ENCODE results near the gene TLCD4. TPM values are rescaled to one million over a fixed set of nuclear protein-coding genes. Genes with fewer than 3 reads are reported as not detected.
A peak's percentile ranks its signal among the peaks of the same experiment; 100 is the strongest.

TLCD4 gene
- total RNA-seq, 1 experiment from 2014 or later = 1.8 TPM

- Histone ChIP-seq H2BK12ac (ENCODE audit: insufficient read length, low read depth, low read length) (no peak overlapping the region), H3K27ac (ENCODE audit: insufficient read length, low read depth, low read length) (no peak overlapping the region), H3K9ac (ENCODE audit: extremely low read depth, insufficient read length, low read length) (no peak overlapping the region), H2AK5ac (ENCODE audit: insufficient read length, low read length) (no peak overlapping the region), H4K91ac (ENCODE audit: insufficient read length, low read depth, low read length) (no peak overlapping the region), H3K56ac (ENCODE audit: insufficient read length, low read depth, low read length) (no peak overlapping the region), H3K4me1 (ENCODE audit: insufficient read depth, low read length) (no peaks in the 10 kb centered on the region), H3K9me3 (ENCODE audit: control insufficient read depth, low read depth, low read length) (no peaks in the 10 kb centered on the region), H4K5ac (ENCODE audit: insufficient read length, low read depth, low read length) (no peak overlapping the region), H2BK20ac (ENCODE audit: low read depth, low read length, poor library complexity, severe bottlenecking) (no peak overlapping the region), H2AFZ (ENCODE audit: low read length) (no peak overlapping the region), H4K20me1 (ENCODE audit: control insufficient read depth, insufficient read depth, insufficient read length) (no peaks in the 10 kb centered on the region), H3K14ac (ENCODE audit: insufficient read depth, low read length) (no peak overlapping the region), H3K27me3 (ENCODE audit: insufficient read depth, low read length) (no peaks in the 10 kb centered on the region), H2BK5ac (ENCODE audit: insufficient read length, low read length) (no peak overlapping the region), H3K79me2 (ENCODE audit: insufficient read depth, low read length) (no peaks in the 10 kb centered on the region), H2BK15ac (ENCODE audit: low read depth, low read length) (no peak overlapping the region), H3K4me2 (ENCODE audit: insufficient read depth, insufficient read length, low read length) (peak overlapping the region; percentile 74), H3K23ac (ENCODE audit: insufficient read length, low read depth, low read length) (no peak overlapping the region), H3T11ph (ENCODE audit: low read length) (no peak overlapping the region), H3K18ac (ENCODE audit: insufficient read length, low read depth, low read length) (no peak overlapping the region), H3K4ac (ENCODE audit: low read depth, low read length) (no peak overlapping the region), H4K8ac (replicated peaks; ENCODE audit: insufficient read length, low read depth, low read length) (no peak overlapping the region), H3K23me2 (ENCODE audit: insufficient read length, low read depth, low read length, poor library complexity, severe bottlenecking) (peaks cover 4% of the 10 kb centered on the region), H3K79me1 (ENCODE audit: insufficient read depth, low read depth, low read length, poor library complexity, severe bottlenecking) (no peaks in the 10 kb centered on the region), H2BK120ac (ENCODE audit: low read depth, low read length, poor library complexity, severe bottlenecking) (no peak overlapping the region)
- DNase-seq = no peak
- H3K27ac Mint-ChIP-seq = no peak overlapping the region
- no peak for TF ChIP-seq CTCF (conservative IDR thresholded peaks at IDR 0.05)
- peaks cover 7 to 9% of the 10 kb centered on the region in 2 experiments; a peak in 3 of 4 replicates for H3K4me1 Mint-ChIP-seq
- H3K9me3 Mint-ChIP-seq = no peaks in the 10 kb centered on the region
- no CpG with 5 or more reads among the region's 3 CpGs for WGBS (ENCODE audit: extremely low coverage, insufficient read length, low lambda C conversion rate)
- H3K4me3 Mint-ChIP-seq = peak overlapping the region; percentile 98 to 99
- H3K36me3 Mint-ChIP-seq (ENCODE audit: insufficient read depth in 1 of 3, low read depth in 3 of 3) = no peaks in the 10 kb centered on the region
- H3K27me3 Mint-ChIP-seq (ENCODE audit: low read depth) = no peaks in the 10 kb centered on the region; the same call in 1 of the 2 replicates
These were observed 43.7 kb upstream of the TLCD4 start for GRCh38 chr1:95073446-95073845.

All from H9 (cell line).